Stimulated activated CD8-positive, alpha-beta memory T cell treated with anti-CD3 and anti-CD28 coated beads, Interleukin-4, amount 100 ng/mL, for 4 hours (primary cell): Measurements from ENCODE around the gene SHISAL1.
"Not testable (repeated sequence)": the region's sequence is repeated elsewhere in the genome, so short reads cannot be mapped to it uniquely, and the experiment has no call there.

Experiments
- DNase-seq, 2 donors: peaks; one replicate each; pipeline ENCODE4 v3.0.0-alpha.2; 2020; ENCODE audit warnings: low read depth in 2 of 2, low spot score in 1 of 2

Gene SHISAL1

DNA sequence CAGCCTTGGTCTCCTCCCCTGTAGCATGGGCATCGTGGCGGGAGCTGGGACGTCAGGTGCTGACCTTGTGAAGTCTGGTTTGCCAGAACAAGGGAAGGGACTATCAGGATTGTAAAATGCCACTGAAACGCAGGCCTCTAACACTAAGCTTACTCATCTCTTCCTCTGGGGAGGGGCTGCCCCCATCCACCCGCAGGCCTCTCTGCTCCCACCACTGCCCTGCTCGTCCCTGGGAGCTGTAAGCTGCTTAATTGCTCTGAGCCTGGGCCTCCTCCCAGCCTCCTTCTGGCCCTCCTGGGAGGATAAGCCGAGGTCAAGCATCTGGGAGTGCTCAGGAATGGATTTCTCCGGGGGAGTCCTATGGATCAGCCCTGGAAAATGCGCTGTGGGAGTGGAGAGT is 8.4 kb downstream of the SHISAL1 start:
- no peak for DNase-seq

DNA sequence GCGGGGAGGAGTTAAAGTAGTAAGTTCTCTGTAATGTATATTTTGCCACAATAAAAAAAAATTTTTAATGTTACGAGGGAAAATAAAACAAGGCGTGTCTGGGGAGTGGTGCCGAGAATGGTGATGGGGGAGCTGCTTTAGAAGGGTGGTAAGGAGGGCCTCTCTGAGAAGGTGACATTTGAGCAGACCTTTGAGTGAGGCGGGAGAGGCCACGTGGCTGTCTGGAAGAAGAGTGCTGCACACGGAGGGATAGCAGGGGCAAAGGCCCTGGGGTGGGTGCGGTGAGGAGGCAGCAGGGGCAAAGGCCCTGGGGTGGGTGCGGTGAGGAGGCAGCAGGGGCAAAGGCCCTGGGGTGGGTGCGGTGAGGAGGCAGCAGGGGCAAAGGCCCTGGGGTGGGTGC is 10.4 kb downstream of the SHISAL1 start:
- not testable (repeated sequence) for DNase-seq

- DNase-seq, result no peak
Observed at GRCh38 chr22:44301039-44301438, 11.7 kb downstream of the SHISAL1 start.

- DNase-seq, result no peak
Observed at GRCh38 chr22:44299124-44299523, 13.6 kb downstream of the SHISAL1 start.

DNA sequence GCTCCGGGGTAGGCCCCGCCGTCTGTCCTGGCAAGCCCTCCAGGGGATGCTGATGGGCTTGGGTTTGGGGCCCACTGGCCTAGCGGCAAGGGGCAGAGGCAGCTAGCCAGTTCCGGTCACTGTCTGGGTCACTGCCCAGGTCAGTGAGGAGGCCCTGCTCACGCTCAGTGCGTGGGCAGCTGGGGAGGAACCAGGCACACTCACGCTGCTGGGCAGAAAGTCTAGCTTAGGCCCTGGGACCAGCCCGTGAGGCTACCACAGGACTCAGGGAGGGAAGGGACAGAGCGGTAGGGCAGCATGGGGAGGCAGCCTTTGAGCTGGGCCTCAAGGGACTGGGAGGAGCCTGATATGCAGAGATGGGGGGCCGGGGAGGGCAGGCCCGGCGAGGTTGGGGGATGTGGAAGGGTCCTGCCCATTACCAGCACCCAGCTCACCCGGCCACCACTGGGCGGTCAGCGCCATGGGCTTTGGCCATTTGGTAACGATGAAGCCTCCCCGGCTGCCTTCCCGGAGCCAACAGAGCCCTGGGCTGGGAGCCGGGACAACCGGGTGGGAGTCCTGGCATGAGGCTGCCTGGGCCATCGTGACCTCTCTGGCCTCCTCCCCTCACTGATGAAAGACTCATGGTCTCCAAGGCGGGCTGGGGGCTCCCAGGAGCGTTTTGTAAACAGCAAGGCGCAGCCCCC is 14.2 kb downstream of the SHISAL1 start:
- no peak for DNase-seq

GRCh38 chr22:44297470-44298061 is 15.2 kb downstream of the SHISAL1 start:
- DNase-seq, result no peak

DNA sequence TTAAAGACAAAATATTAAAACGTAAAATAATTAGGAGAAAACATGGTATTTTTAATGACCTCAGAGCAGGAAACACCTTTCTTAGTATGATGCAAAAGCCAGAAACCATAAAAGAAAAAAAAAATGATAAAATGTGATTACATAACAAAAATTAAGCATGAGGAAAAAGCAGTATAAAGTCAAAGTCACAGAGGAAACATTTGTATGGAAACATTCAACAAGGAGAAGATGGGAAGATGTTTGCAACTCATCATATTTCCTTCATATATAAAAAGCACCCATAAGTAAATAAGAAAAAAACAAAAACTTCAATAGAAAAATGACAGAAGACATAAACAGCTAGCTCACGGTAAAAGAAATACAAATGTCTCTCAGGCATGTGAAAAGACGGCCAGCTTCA is 17.3 kb downstream of the SHISAL1 start:
- no peak for DNase-seq

DNA sequence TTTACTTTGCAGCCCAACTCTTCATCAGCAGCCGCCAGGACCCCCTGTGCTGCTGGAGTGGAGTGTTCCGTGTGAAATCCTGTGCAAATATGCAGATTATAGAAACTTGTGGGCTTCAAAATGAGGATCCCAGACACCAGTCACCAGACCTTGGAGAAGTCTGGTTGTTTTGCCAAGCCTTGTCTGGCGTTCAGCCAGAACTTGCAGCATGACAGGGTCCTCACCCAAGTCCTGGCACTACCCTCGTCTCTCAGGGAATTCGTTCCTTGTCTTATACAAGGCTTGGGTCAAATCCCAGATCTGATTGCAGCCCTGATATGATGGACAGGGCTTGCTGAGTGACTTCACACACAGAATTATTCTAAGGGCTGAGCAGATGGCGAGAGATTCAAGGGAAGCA is 18.9 kb downstream of the SHISAL1 start:
- DNase-seq, result no peak

DNA sequence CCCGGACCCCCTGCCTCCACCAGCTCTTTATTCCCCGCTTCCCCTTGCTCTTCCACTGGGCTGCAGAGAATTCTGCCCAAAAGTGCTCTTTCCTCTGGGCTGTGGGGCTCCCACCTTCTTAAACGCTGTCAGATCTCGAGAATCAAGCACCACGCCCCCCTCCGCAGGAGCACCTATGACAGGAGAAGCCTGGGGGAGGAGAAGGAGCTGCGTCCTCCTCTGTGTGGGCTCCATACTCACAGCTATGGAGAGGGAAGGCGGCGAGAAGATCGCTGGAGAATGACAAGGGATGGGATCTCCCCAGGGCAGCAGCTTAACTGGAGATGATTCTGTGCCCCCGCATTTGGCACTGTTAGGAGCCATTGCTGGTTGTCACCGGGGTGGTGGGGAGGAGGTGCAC is 19.7 kb downstream of the SHISAL1 start:
- no peak for DNase-seq

DNA sequence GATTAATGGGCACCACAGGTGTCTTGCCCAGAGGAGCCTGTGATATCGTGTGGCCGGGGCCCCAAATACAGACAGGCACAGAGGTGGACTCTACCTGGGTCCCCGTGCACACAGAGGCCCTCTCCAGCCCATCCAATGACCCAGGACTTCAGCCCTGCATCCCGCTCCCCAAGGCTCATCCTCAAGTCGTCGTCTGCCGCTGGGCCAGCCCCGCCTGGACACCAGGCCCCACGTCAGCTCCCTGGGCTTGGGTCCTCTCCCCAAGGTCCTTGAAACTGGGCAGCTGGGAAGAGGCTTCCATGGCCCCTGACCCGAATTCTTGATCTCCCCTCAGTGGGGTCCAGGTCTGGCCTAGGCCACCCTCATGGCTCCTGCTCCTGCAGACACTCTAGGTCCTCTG is 20.2 kb downstream of the SHISAL1 start:
- no peak for DNase-seq

- no peak for DNase-seq
Observed at GRCh38 chr22:44291674-44292360, 20.9 kb downstream of the SHISAL1 start.

GRCh38 chr22:44291265-44291664 is 21.5 kb downstream of the SHISAL1 start:
- no peak for DNase-seq

DNA sequence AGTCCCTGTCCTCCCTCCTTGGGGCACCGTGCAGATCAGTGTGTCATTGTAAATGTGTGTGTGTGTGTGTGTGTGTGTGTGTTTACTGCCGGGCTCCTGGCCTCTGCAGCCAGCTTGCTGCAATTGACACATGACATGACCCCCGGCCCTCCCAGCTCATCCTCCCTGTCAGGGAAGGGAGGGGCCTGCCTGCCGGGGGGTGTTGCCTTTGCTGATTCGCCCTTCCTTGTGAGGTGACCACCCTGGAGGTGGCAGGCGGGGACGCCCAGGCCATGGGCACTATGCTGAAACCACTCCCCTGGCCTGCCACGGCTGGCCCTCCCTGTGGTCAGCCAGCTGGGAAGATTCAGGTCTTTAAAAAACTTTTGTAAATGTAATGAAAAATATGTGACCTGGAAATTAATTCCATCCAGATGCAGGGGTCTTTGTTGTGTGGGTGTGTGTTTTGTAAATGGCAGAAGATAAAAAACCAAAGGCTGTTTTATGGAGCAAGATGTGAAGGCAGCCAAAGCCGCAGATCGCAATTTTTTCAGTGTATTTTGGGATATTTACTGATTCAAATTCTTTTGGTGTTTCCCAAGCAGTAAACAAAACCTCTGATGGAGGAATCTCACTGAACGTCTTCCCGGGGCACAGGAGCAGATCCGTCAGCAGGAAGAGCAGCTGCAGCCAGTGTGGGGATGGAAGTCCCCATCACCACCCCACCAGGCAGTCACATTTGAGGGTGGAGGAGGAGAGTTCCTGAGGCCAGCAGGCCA is 23.2 kb downstream of the SHISAL1 start:
- no peak for DNase-seq

DNA sequence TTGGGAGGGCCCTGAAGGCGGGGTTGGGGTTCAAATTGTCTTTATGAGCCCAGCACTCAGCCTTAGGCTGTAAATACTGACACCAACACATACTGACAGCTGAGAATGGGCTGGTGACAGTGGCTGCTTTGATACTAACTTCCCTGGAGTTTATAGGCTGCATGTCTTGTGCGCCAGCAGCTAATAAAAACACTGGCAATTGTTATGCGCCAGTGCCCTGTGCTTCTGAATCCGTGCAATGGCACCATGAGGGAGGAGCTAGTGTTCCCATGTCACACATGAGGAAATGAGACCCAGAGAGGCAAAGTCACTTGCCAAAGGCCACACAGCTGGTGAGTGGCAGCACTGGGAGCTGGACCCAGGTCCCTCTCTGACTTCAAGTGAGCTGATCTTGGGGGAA is 23.8 kb downstream of the SHISAL1 start:
- DNase-seq, result no peak

- no peak for DNase-seq
Observed at GRCh38 chr22:44287741-44288140, 25.0 kb downstream of the SHISAL1 start.

DNA sequence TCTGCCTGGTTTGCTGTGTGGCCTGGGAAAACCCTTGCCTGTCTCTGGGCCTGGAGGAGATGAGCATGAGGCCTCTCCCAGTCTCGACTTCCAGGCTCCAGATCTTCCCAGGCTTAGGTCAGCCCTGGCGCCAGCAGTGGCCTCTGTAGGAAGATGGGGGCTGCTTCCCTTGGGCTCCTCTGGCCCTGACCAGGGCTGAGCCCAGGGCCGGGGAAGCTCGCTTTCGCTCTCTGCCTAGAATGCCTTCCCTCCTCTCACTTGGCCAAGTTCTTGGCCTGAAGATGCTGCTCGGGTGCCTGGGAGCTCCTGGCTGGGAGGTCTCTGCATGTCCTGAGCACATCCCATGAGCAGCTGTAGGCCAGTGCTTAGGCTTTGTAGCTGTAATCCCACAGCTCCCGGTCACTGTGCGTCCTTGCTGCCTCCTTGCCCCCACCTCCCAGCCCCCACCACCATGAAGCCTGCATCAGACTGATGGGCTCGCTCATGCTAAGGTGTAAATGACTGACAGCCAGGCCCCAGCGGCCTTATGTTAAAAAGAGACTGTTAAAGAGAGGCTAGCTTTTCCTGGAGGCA is 25.5 kb downstream of the SHISAL1 start:
- no peak for DNase-seq

DNA sequence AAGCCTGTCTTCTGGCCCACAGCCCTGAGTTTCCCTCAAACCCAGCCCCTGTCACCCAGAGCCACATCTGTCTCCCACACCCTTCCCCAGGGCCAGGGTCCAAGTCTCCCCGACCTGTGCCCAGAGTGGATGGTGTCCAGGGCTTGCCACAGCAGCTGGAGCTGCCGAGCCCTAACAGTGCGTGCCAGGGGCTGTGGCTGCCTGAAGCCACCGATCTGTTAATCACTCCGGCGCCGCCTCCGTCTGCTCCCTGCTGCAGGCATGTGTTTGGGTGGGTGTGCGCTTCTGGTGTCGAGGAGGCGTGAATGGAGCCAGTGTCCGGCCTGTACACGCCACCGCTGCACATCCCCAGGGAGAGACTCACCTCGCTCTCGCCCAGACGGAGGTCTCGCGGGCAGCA is 26.1 kb downstream of the SHISAL1 start:
- DNase-seq, result no peak

DNA sequence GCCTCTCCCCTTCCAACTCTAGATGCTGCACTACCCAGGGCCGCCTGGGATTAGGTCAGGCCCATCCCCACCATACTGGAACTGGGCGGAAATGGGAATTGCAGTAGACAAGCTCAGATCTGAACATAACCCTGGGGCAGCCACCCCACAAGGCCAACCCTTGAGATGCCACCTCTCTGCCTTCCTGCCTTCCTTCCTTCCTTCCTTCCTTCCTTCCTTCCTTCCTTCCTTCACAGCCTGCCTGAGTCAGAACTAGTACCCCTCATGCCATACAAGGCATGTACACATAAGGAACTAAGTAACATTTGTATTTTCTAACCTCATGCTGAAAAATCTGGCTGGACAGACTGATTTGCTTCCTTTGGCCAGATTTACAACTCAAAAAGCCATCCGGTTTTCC is 28.0 kb downstream of the SHISAL1 start:
- DNase-seq, result no peak

- no peak for DNase-seq
Observed at GRCh38 chr22:44281768-44282637, 30.7 kb downstream of the SHISAL1 start.

DNA sequence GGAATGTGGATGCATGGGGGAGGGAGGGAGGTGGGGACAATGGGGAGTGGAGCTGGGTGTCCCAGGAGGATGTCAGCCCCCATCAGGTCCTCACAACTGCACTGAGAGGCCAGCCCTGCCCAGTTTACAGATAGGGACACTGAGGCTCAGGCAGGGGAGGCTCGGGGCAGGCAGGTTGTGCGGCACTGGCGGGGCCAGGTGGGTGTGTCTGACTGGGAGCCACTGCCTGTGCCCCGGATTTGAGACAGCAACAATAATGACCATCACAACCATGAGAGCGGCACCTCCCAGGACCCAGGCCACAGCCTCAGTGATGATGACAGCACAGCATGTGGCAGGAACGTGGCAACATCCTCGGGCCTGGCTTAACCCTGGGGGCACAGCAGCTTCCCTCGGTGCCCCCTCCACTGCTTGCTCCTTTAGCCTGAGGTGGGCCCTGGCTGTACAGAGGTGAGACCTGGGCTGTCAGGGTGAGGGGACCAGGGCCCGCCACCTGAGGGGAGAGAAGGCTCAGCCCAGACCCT is 32.0 kb downstream of the SHISAL1 start:
- no peak for DNase-seq

DNA sequence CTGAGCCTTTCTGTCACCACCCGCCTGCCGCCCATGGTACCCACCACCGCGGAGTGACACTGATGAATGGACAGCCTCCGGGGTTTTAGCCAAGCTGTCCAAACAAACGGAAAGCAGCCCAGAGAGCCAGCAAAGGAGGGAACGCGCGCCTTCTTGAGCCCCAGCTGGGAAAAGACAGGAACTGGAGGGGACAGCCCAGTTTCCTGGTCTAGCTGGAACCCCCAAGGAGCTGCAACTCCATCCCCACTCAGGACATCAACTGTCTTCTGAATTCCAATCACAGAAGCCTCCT is 33.7 kb downstream of the SHISAL1 start:
- no peak for DNase-seq
